Measurements from ENCODE around the gene PPP1R12B. TPM values are rescaled to one million over a fixed set of nuclear protein-coding genes. Genes with fewer than 3 reads are reported as not detected.
A peak's percentile ranks its signal among the peaks of the same experiment; 100 is the strongest.
"Not testable (repeated sequence)": the region's sequence is repeated elsewhere in the genome, so short reads cannot be mapped to it uniquely, and the experiment has no call there.

Gene PPP1R12B
- total and polyA plus RNA-seq, 2 experiments from 2014 or later, result 8.1 to 15.0 TPM

GRCh38 chr1:202419731-202420130 lies 71.2 kb downstream of the PPP1R12B start:
- 74% methylated on average over 3 of the region's 3 CpGs for WGBS (ENCODE audit: low lambda C conversion rate, missing lambda C conversion rate)
- not testable (repeated sequence) for H3K4me1 ChIP-seq (ENCODE audit: insufficient read depth); H3K79me2 ChIP-seq; H3K4me3 ChIP-seq; H4K20me1 ChIP-seq (ENCODE audit: insufficient read depth, poor library complexity, severe bottlenecking); H3K27ac ChIP-seq; H3K36me3 ChIP-seq (replicated peaks; ENCODE audit: insufficient read depth, low read depth); DNase-seq (ENCODE audit: low spot score); H2AFZ ChIP-seq; H3K9me3 ChIP-seq (ENCODE audit: low read depth); H3K9me2 ChIP-seq (replicated peaks; ENCODE audit: insufficient read depth); H3K27me3 ChIP-seq
- peak overlapping the region; percentile 34 for H3K4me2 ChIP-seq

- 90% methylated on average over 3 of the region's 3 CpGs for WGBS (ENCODE audit: low lambda C conversion rate, missing lambda C conversion rate)
- not testable (repeated sequence) for H3K9me3 ChIP-seq (ENCODE audit: low read depth); H2AFZ ChIP-seq; H3K4me1 ChIP-seq (ENCODE audit: insufficient read depth); DNase-seq (ENCODE audit: low spot score); H3K4me3 ChIP-seq; H4K20me1 ChIP-seq (ENCODE audit: insufficient read depth, poor library complexity, severe bottlenecking); H3K79me2 ChIP-seq; H3K36me3 ChIP-seq (replicated peaks; ENCODE audit: insufficient read depth, low read depth); H3K27me3 ChIP-seq; H3K9me2 ChIP-seq (replicated peaks; ENCODE audit: insufficient read depth)
- peak overlapping the region; percentile 34 for H3K4me2 ChIP-seq
- H3K27ac ChIP-seq, result peak overlapping the region; percentile 34
Observed at GRCh38 chr1:202420422-202421094, 72.1 kb downstream of the PPP1R12B start.

- not testable (repeated sequence) for H3K27me3 ChIP-seq
Observed at GRCh38 chr1:202422709-202423108, 74.2 kb downstream of the PPP1R12B start.

DNA sequence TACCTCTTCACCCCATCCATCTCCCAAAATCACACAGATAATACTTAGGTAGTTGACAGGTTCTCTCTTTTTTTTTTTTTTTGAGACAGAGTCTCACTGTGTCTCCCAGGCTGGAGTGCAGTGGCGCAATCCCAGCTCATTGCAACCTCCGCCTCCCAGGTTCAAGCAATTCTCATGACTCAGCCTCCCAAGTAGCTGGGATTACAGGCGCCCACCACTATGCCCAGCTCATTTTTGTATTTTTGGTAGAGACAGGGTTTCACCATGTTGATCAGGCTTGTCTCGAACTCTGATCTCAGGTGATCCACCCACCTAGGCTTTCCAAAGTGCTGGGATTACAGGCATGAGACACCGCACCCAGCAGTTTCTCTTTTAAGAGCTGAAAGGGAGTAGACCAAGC lies 75.8 kb downstream of the PPP1R12B start:
- not testable (repeated sequence) for H3K79me2 ChIP-seq; H3K9me3 ChIP-seq (ENCODE audit: low read depth); H3K4me2 ChIP-seq; H3K4me3 ChIP-seq; H3K9me2 ChIP-seq (replicated peaks; ENCODE audit: insufficient read depth); H3K27ac ChIP-seq; H3K27me3 ChIP-seq; H3K4me1 ChIP-seq (ENCODE audit: insufficient read depth); DNase-seq (ENCODE audit: low spot score); H3K36me3 ChIP-seq (replicated peaks; ENCODE audit: insufficient read depth, low read depth); H4K20me1 ChIP-seq (ENCODE audit: insufficient read depth, poor library complexity, severe bottlenecking); H2AFZ ChIP-seq
- 100% methylated on average over 5 of the region's 5 CpGs for WGBS (ENCODE audit: low lambda C conversion rate, missing lambda C conversion rate)

More at GRCh38 chr1:202422709-202423108, 74.2 kb downstream of the PPP1R12B start:
- not testable (repeated sequence) for H3K27ac ChIP-seq; H3K4me2 ChIP-seq; H3K9me2 ChIP-seq (replicated peaks; ENCODE audit: insufficient read depth); H3K4me1 ChIP-seq (ENCODE audit: insufficient read depth); H2AFZ ChIP-seq; H3K9me3 ChIP-seq (ENCODE audit: low read depth); H3K79me2 ChIP-seq; DNase-seq (ENCODE audit: low spot score); H4K20me1 ChIP-seq (ENCODE audit: insufficient read depth, poor library complexity, severe bottlenecking); H3K36me3 ChIP-seq (replicated peaks; ENCODE audit: insufficient read depth, low read depth); H3K4me3 ChIP-seq

- H3K27me3 ChIP-seq; H3K9me3 ChIP-seq (ENCODE audit: low read depth); H3K4me3 ChIP-seq; H2AFZ ChIP-seq; H3K4me2 ChIP-seq; H4K20me1 ChIP-seq (ENCODE audit: insufficient read depth, poor library complexity, severe bottlenecking); H3K27ac ChIP-seq; H3K36me3 ChIP-seq (replicated peaks; ENCODE audit: insufficient read depth, low read depth); H3K79me2 ChIP-seq; H3K4me1 ChIP-seq (ENCODE audit: insufficient read depth); DNase-seq (ENCODE audit: low spot score); H3K9me2 ChIP-seq (replicated peaks; ENCODE audit: insufficient read depth): not testable (repeated sequence)
- WGBS (ENCODE audit: low lambda C conversion rate, missing lambda C conversion rate), result 88% methylated on average over 1 of the region's 1 CpG
Observed at GRCh38 chr1:202430111-202430510, 81.6 kb downstream of the PPP1R12B start.

DNA sequence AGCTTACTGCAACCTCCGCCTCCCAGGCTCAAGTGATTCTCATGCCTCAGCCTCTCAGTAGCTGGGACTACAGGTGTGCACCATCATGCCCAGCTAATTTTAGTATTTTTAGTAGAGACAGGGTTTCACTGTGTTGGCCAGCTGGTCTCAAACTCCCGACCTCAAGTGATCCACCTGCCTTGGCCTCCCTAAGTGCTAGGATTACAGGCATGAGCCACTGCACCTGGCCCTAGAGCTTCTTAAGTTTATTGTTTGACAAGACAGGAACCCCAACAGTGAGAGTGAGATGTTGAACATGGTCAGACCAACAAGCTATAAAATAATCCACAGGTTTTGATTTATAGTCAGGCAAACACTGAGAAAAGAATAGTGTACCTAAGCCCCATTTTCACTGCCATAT lies 83.8 kb downstream of the PPP1R12B start:
- H2AFZ ChIP-seq; H3K4me1 ChIP-seq (ENCODE audit: insufficient read depth); H4K20me1 ChIP-seq (ENCODE audit: insufficient read depth, poor library complexity, severe bottlenecking); H3K27ac ChIP-seq; H3K9me3 ChIP-seq (ENCODE audit: low read depth); H3K27me3 ChIP-seq; H3K36me3 ChIP-seq (replicated peaks; ENCODE audit: insufficient read depth, low read depth); H3K9me2 ChIP-seq (replicated peaks; ENCODE audit: insufficient read depth); H3K4me3 ChIP-seq; H3K79me2 ChIP-seq; H3K4me2 ChIP-seq; DNase-seq (ENCODE audit: low spot score): not testable (repeated sequence)
- 96% methylated on average over 2 of the region's 2 CpGs for WGBS (ENCODE audit: low lambda C conversion rate, missing lambda C conversion rate)
